ENCODE data around the gene GOSR1. TPM values are rescaled to one million over a fixed set of nuclear protein-coding genes. Genes with fewer than 3 reads are reported as not detected.

GOSR1 gene
- total RNA-seq, 1 experiment from 2014 or later: 43.7 TPM

DNA sequence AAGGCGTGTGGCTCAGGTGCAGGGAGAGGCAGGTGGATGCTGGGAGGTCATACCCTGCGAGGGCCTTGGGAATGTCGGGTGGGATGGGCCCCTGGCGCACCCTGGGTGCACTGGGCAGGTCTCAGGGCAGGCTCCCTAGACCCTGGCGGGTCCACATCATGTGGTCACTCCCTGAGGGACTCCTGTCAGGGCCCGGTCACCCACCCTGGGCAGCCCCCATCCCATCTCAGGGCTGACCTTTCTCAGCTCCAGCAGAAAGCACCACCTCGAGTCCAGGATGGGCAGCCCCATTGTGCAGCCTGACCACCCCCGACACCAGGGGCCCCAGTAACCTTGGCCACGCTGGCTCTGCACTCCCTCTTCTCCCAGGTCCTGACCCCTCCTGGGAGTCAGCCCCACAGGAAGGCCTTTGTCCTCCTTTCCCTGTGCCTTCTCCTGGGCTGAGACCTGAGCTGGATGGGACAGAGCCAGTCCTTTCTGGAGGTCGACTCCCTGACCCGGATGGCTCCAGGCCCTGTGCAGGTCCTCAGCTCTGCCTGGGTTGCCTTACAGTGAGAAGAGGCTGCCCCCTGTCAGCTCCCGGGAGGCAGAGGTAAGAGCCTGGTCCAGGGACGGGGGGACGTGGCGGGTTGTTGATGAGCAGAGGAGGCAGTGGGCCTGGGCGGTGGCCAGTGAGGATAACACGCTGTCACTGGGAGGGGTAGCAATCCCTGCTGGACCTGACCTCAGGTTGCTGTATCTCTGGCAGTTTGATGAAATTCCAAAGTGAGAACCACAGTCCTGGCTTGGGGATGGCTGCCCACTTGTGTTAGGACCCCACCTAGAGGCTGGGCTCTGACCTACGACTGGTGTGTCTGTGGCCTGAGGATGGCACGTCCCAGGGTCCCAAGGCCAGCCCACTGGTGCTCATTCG, 77.9 kb downstream of the GOSR1 start:
- intact Hi-C loops (cut with micrococcal nuclease; ENCODE audit: unreplicated experiment): loop anchor here (2.0 to 10.0 kb wide), 2 partner anchors 214 to 450 kb away; no protein-coding TSS in a partner anchor
- Histone ChIP-seq H3K4me2 (no peak overlapping the region), H3K79me2 (ENCODE audit: low read depth) (no peaks in the 10 kb centered on the region), H3K4me1 (replicated peaks; ENCODE audit: insufficient read depth) (peaks cover 14% of the 10 kb centered on the region), H2AFZ (no peak overlapping the region), H3K27ac (no peak overlapping the region), H3K36me3 (ENCODE audit: low read depth) (no peaks in the 10 kb centered on the region), H3F3A (ENCODE audit: insufficient read depth, low read depth) (no peaks in the 10 kb centered on the region), H3K9me3 (ENCODE audit: insufficient read depth, low read depth) (no peaks in the 10 kb centered on the region), H4K20me1 (ENCODE audit: insufficient read depth) (no peaks in the 10 kb centered on the region), H3K27me3 (ENCODE audit: insufficient read depth, low read depth) (peaks cover 2% of the 10 kb centered on the region), H3K9me2 (ENCODE audit: insufficient read depth) (no peaks in the 10 kb centered on the region), H3K4me3 (no peak overlapping the region)
- ChIA-PET CTCF (interaction anchor here (0.6 kb wide), 1 partner anchor 211 kb away, joined by 4 read pairs; no protein-coding TSS in a partner anchor), POLR2A (ENCODE audit: unreplicated experiment) (no interaction called here)
- peak in 1 of 2 experiments; percentile 38 for DNase-seq
- TF ChIP-seq CTCF (conservative IDR thresholded peaks at IDR 0.05): peak; percentile 50; the same call in 1 of the 2 replicates
- TF ChIP-seq EZH2 (IDR thresholded peaks at IDR 0.05; ENCODE audit: low read depth): no peak
- BruUV-seq (replicated peaks): no TSS peak

DNA sequence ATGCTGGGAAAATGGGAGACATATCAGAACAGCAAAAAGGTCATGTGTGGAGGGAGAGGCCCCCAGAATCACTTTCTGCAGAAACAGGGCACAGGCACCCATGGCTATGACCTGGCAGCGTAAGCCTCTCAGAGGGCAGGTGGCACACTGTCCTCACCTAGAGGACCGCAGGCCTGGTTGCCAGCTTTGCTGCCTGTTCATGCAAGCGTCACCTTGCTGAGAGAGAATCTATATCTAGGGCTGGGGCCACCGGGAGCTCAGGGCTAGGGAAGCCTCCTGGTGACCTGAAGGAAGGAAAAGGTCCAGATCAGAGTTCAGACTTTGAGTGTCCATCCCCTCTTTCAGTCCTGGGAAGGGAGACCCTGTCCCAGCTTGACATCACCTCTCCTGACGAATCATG, 78.7 kb downstream of the GOSR1 start:
- TF ChIP-seq EZH2 (IDR thresholded peaks at IDR 0.05; ENCODE audit: low read depth) (no peak), CTCF (conservative IDR thresholded peaks at IDR 0.05) (no peak)
- CTCF ChIA-PET: no interaction called here
- intact Hi-C loops (cut with micrococcal nuclease; ENCODE audit: unreplicated experiment): loop anchor here (2.0 to 10.0 kb wide), 2 partner anchors 215 to 451 kb away; no protein-coding TSS in a partner anchor

DNA sequence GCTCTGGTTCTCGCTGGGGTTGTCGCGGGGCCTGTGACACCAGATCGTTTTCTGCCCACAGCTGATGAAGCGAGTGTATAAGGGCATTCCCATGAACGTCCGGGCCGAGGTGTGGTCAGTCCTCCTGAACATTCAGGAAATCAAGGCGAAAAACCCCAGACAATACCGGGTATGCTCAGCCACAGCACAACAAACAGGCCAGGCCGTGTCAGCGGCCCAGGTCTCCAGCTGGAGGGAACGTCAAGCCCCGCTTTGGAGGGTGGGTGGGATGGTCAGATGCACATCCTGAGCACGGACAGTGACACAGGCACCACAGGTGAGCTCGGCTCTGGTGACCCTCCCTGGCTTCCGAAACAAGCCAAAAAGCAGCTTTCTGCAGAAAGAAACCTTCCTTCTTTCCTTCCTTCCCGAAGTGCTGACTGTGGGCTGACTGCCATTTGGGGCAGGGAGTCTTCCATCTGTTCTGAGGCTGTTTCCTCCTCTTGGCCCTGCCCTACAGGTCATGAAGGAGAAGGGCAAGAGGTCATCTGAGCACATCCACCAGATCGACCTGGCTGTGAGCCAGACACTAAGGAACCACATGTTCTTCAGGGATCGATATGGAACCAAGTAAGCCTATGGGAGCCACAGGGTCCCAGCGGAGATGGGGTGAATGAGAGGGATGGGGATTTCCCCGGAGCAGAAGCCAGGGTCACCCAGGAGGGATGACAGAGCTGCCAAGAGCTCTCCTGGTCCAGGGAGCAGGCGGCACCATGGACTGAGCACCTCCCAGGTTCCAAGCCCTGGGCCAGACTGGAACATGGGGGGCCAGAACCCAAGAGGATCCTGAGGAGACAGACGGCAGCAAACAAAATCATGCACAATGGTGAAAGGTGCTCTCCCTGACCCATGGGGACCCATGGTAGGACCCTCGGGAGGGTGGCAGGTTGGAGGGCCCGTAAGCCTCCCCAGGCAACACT, 79.4 kb downstream of the GOSR1 start:
- intact Hi-C loops (cut with micrococcal nuclease; ENCODE audit: unreplicated experiment): loop anchor here (10.0 kb wide), 1 partner anchor 452 kb away; no protein-coding TSS in a partner anchor
- Histone ChIP-seq H3K36me3 (ENCODE audit: low read depth) (no peaks in the 10 kb centered on the region), H3K79me2 (ENCODE audit: low read depth) (no peaks in the 10 kb centered on the region), H3K4me3 (no peak overlapping the region), H3F3A (ENCODE audit: insufficient read depth, low read depth) (no peaks in the 10 kb centered on the region), H3K4me2 (no peak overlapping the region), H3K4me1 (replicated peaks; ENCODE audit: insufficient read depth) (no peaks in the 10 kb centered on the region), H3K27me3 (ENCODE audit: insufficient read depth, low read depth) (peaks cover 9% of the 10 kb centered on the region), H3K9me3 (ENCODE audit: insufficient read depth, low read depth) (no peaks in the 10 kb centered on the region), H3K9me2 (ENCODE audit: insufficient read depth) (no peaks in the 10 kb centered on the region), H3K27ac (no peak overlapping the region), H4K20me1 (ENCODE audit: insufficient read depth) (no peaks in the 10 kb centered on the region), H2AFZ (no peak overlapping the region)
- no peak for DNase-seq
- ChIA-PET CTCF (no interaction called here), POLR2A (ENCODE audit: unreplicated experiment) (interaction anchor here (0.5 kb wide), 1 partner anchor 148 kb away, joined by 4 read pairs; no protein-coding TSS in a partner anchor)
- no peak for TF ChIP-seq EZH2 (IDR thresholded peaks at IDR 0.05; ENCODE audit: low read depth)
- BruUV-seq (replicated peaks): no TSS peak

More for the DNA sequence above, 78.7 kb downstream of the GOSR1 start:
- Histone ChIP-seq H4K20me1 (ENCODE audit: insufficient read depth) (no peaks in the 10 kb centered on the region), H3K4me3 (no peak overlapping the region), H2AFZ (no peak overlapping the region), H3K79me2 (ENCODE audit: low read depth) (no peaks in the 10 kb centered on the region), H3K4me1 (replicated peaks; ENCODE audit: insufficient read depth) (peaks cover 5% of the 10 kb centered on the region), H3F3A (ENCODE audit: insufficient read depth, low read depth) (no peaks in the 10 kb centered on the region), H3K36me3 (ENCODE audit: low read depth) (no peaks in the 10 kb centered on the region), H3K27ac (no peak overlapping the region), H3K27me3 (ENCODE audit: insufficient read depth, low read depth) (peaks cover 9% of the 10 kb centered on the region), H3K9me3 (ENCODE audit: insufficient read depth, low read depth) (no peaks in the 10 kb centered on the region), H3K4me2 (no peak overlapping the region), H3K9me2 (ENCODE audit: insufficient read depth) (no peaks in the 10 kb centered on the region)
- no TSS peak for BruUV-seq (replicated peaks)
- POLR2A ChIA-PET (ENCODE audit: unreplicated experiment): no interaction called here
- DNase-seq: no peak
